ENCODE measurements around the gene PRKD3.

The PRKD3 gene

GRCh38 chr2:37361216-37361815, 36.7 kb upstream of the PRKD3 start:
- H3K9me3 ChIP-seq (replicated peaks in 1 of 11) = no peaks in the 10 kb centered on the region
- no peaks in the 10 kb centered on the region for H4K20me1 ChIP-seq
- H3K27ac ChIP-seq = no peak overlapping the region
- no peak overlapping the region for H3K4me2 ChIP-seq
- H3K36me3 ChIP-seq = no peaks in the 10 kb centered on the region
- no peaks in the 10 kb centered on the region for H3K27me3 ChIP-seq
- TF ChIP-seq Cebpa-rat (IDR thresholded peaks at IDR 0.05) = no peak
- H3K4me1 ChIP-seq = peaks cover under 1 to 20% (median 13%) of the 10 kb centered on the region in 10 experiments
- no peak overlapping the region for H3K4me3 ChIP-seq
- H3K9ac ChIP-seq = no peak overlapping the region

GRCh38 chr2:37358466-37358865, 33.8 kb upstream of the PRKD3 start:
- Histone ChIP-seq H3K27me3 (no peaks in the 10 kb centered on the region), H3K36me3 (no peaks in the 10 kb centered on the region), H3K4me2 (peak overlapping the region in 8 of 11 experiments; percentile 16 to 49 (median 40); a peak in 13 of 22 replicates), H3K9ac (no peak overlapping the region), H3K9me3 (replicated peaks in 1 of 11) (no peaks in the 10 kb centered on the region), H3K27ac (no peak overlapping the region), H3K4me1 (peaks cover 0 to 13% (median 6%) of the 10 kb centered on the region in 10 experiments; a peak in 9 of 20 replicates), H3K4me3 (no peak overlapping the region), H4K20me1 (no peaks in the 10 kb centered on the region)
- TF ChIP-seq Cebpa-rat (IDR thresholded peaks at IDR 0.05) = no peak

- H3K36me3 ChIP-seq = no peaks in the 10 kb centered on the region
- H3K4me1 ChIP-seq = peaks cover 0 to 13% (median 6%) of the 10 kb centered on the region in 10 experiments; a peak in 9 of 20 replicates
- H3K4me3 ChIP-seq = no peak overlapping the region
- H3K4me2 ChIP-seq = peak overlapping the region in 2 of 11 experiments; percentile 40 to 49; a peak in 3 of 22 replicates
- no peaks in the 10 kb centered on the region for H3K27me3 ChIP-seq
- TF ChIP-seq Cebpa-rat (IDR thresholded peaks at IDR 0.05) = no peak
- no peak overlapping the region for H3K9ac ChIP-seq
- H3K27ac ChIP-seq = no peak overlapping the region
- no peaks in the 10 kb centered on the region for H4K20me1 ChIP-seq
- H3K9me3 ChIP-seq (replicated peaks in 1 of 11) = no peaks in the 10 kb centered on the region
Observed at GRCh38 chr2:37357530-37357929, 32.9 kb upstream of the PRKD3 start.

- Histone ChIP-seq H3K4me2 (no peak overlapping the region), H3K9ac (no peak overlapping the region), H4K20me1 (no peaks in the 10 kb centered on the region), H3K27me3 (no peaks in the 10 kb centered on the region), H3K4me1 (peaks cover 0 to 13% (median 6%) of the 10 kb centered on the region in 10 experiments; a peak in 9 of 20 replicates), H3K27ac (no peak overlapping the region), H3K9me3 (replicated peaks in 1 of 11) (no peaks in the 10 kb centered on the region), H3K36me3 (no peaks in the 10 kb centered on the region), H3K4me3 (no peak overlapping the region)
- TF ChIP-seq Cebpa-rat (IDR thresholded peaks at IDR 0.05) = no peak
Observed at GRCh38 chr2:37357069-37357468, 32.4 kb upstream of the PRKD3 start.

- Histone ChIP-seq H3K4me3 (no peak overlapping the region), H3K36me3 (no peaks in the 10 kb centered on the region), H3K9ac (no peak overlapping the region), H3K4me1 (peaks cover 0 to 13% (median 6%) of the 10 kb centered on the region in 10 experiments; a peak in 9 of 20 replicates), H3K27me3 (no peaks in the 10 kb centered on the region), H4K20me1 (no peaks in the 10 kb centered on the region), H3K9me3 (replicated peaks in 1 of 11) (no peaks in the 10 kb centered on the region), H3K27ac (no peak overlapping the region), H3K4me2 (no peak overlapping the region)
- no peak for TF ChIP-seq Cebpa-rat (IDR thresholded peaks at IDR 0.05)
Observed at GRCh38 chr2:37356299-37356698, 31.7 kb upstream of the PRKD3 start.

- Histone ChIP-seq H3K27ac (no peak overlapping the region), H3K27me3 (no peaks in the 10 kb centered on the region), H3K9me3 (replicated peaks in 1 of 11) (no peaks in the 10 kb centered on the region), H3K36me3 (no peaks in the 10 kb centered on the region), H4K20me1 (no peaks in the 10 kb centered on the region), H3K4me2 (no peak overlapping the region), H3K4me3 (no peak overlapping the region), H3K9ac (no peak overlapping the region), H3K4me1 (peaks cover 0 to 18% (median 11%) of the 10 kb centered on the region in 10 experiments; a peak in 17 of 20 replicates)
- no peak for TF ChIP-seq Cebpa-rat (IDR thresholded peaks at IDR 0.05)
Observed at GRCh38 chr2:37355735-37356134, 31.1 kb upstream of the PRKD3 start.

- Histone ChIP-seq H3K9ac (no peak overlapping the region), H4K20me1 (no peaks in the 10 kb centered on the region; a peak in 1 of 22 replicates), H3K4me3 (no peak overlapping the region), H3K36me3 (no peaks in the 10 kb centered on the region), H3K4me2 (no peak overlapping the region), H3K4me1 (peaks cover 11 to 30% (median 23%) of the 10 kb centered on the region in 10 experiments), H3K9me3 (replicated peaks in 1 of 11) (no peaks in the 10 kb centered on the region), H3K27ac (no peak overlapping the region), H3K27me3 (0 out of 22 replicates have a peak, but pooled peaks cover 0 to under 1% (median 0%) of the 10 kb centered on the region in 11 experiments)
- TF ChIP-seq Cebpa-rat (IDR thresholded peaks at IDR 0.05) = no peak
Observed at GRCh38 chr2:37354531-37354930, 29.9 kb upstream of the PRKD3 start.

- no peak overlapping the region for H3K4me3 ChIP-seq
- H3K4me1 ChIP-seq = peaks cover 26 to 42% (median 35%) of the 10 kb centered on the region in 10 experiments
- H3K9me3 ChIP-seq (replicated peaks in 1 of 11) = no peaks in the 10 kb centered on the region
- H3K4me2 ChIP-seq = peak overlapping the region; percentile 22 to 88 (median 67)
- H3K27me3 ChIP-seq = peaks cover 3 to 33% (median 26%) of the 10 kb centered on the region in 11 experiments; a peak in 20 of 22 replicates
- H4K20me1 ChIP-seq = no peaks in the 10 kb centered on the region; a peak in 1 of 22 replicates
- H3K36me3 ChIP-seq = no peaks in the 10 kb centered on the region
- peak overlapping the region in 2 of 11 experiments; percentile 8 to 34; a peak in 3 of 22 replicates for H3K27ac ChIP-seq
- peak in 1 of 11 experiments; percentile 9; a peak in 1 of 22 replicates for TF ChIP-seq Cebpa-rat (IDR thresholded peaks at IDR 0.05)
- no peak overlapping the region for H3K9ac ChIP-seq
Observed at GRCh38 chr2:37350034-37350433, 25.4 kb upstream of the PRKD3 start.

GRCh38 chr2:37349231-37349860, 24.7 kb upstream of the PRKD3 start:
- Histone ChIP-seq H3K27me3 (peaks cover 5 to 40% (median 32%) of the 10 kb centered on the region in 11 experiments; a peak in 20 of 22 replicates), H3K4me2 (peak overlapping the region; percentile 22 to 88 (median 67); a peak in 21 of 22 replicates), H4K20me1 (no peaks in the 10 kb centered on the region; a peak in 1 of 22 replicates), H3K9ac (no peak overlapping the region), H3K27ac (peak overlapping the region in 2 of 11 experiments; percentile 30 to 37; a peak in 3 of 22 replicates), H3K36me3 (no peaks in the 10 kb centered on the region), H3K4me1 (peaks cover 33 to 49% (median 42%) of the 10 kb centered on the region in 10 experiments), H3K4me3 (no peak overlapping the region), H3K9me3 (replicated peaks in 1 of 11) (no peaks in the 10 kb centered on the region)
- no peak for TF ChIP-seq Cebpa-rat (IDR thresholded peaks at IDR 0.05)
